Measurements from ENCODE around the gene CST3.

CST3 gene

GRCh38 chr20:23606652-23607049 is 31.1 kb downstream of the CST3 start (continued):
- no peak for TF ChIP-seq ZNF133 (tag by site-specific recombination; IDR thresholded peaks at IDR 0.05)

GRCh38 chr20:23605867-23606651 is 31.7 kb downstream of the CST3 start, which contains the start of gene CST9:
Gene CST9 (minus strand): TSS chr20:23605917. CDS start chr20:23605864, 53 bp downstream.
- no peak within 1 kb of the TSS for H3K4me3 ChIP-seq (ENCODE audit: low read depth, low read length)
- no peak for TF ChIP-seq MYNN (tag by site-specific recombination; IDR thresholded peaks at IDR 0.05; ENCODE audit: borderline replicate concordance)
- TF ChIP-seq, protein P1, sequence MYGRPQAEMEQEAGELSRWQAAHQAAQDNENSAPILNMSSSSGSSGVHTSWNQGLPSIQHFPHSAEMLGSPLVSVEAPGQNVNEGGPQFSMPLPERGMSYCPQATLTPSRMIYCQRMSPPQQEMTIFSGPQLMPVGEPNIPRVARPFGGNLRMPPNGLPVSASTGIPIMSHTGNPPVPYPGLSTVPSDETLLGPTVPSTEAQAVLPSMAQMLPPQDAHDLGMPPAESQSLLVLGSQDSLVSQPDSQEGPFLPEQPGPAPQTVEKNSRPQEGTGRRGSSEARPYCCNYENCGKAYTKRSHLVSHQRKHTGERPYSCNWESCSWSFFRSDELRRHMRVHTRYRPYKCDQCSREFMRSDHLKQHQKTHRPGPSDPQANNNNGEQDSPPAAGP (tag by site-specific recombination; IDR thresholded peaks at IDR 0.05), result no peak
- TF ChIP-seq ZNF266 (tag by site-specific recombination; IDR thresholded peaks at IDR 0.05; ENCODE audit: low read depth), result no peak
- no peak for TF ChIP-seq ZNF341 (tag by site-specific recombination; IDR thresholded peaks at IDR 0.05; ENCODE audit: low read depth)
- TF ChIP-seq ZNF169 (tag by site-specific recombination; IDR thresholded peaks at IDR 0.05), result no peak
- no peak for TF ChIP-seq ZNF366 (tag by site-specific recombination; conservative IDR thresholded peaks at IDR 0.05)
- TF ChIP-seq ZNF792 (tag by site-specific recombination; IDR thresholded peaks at IDR 0.05), result no peak
- TF ChIP-seq, protein P2, sequence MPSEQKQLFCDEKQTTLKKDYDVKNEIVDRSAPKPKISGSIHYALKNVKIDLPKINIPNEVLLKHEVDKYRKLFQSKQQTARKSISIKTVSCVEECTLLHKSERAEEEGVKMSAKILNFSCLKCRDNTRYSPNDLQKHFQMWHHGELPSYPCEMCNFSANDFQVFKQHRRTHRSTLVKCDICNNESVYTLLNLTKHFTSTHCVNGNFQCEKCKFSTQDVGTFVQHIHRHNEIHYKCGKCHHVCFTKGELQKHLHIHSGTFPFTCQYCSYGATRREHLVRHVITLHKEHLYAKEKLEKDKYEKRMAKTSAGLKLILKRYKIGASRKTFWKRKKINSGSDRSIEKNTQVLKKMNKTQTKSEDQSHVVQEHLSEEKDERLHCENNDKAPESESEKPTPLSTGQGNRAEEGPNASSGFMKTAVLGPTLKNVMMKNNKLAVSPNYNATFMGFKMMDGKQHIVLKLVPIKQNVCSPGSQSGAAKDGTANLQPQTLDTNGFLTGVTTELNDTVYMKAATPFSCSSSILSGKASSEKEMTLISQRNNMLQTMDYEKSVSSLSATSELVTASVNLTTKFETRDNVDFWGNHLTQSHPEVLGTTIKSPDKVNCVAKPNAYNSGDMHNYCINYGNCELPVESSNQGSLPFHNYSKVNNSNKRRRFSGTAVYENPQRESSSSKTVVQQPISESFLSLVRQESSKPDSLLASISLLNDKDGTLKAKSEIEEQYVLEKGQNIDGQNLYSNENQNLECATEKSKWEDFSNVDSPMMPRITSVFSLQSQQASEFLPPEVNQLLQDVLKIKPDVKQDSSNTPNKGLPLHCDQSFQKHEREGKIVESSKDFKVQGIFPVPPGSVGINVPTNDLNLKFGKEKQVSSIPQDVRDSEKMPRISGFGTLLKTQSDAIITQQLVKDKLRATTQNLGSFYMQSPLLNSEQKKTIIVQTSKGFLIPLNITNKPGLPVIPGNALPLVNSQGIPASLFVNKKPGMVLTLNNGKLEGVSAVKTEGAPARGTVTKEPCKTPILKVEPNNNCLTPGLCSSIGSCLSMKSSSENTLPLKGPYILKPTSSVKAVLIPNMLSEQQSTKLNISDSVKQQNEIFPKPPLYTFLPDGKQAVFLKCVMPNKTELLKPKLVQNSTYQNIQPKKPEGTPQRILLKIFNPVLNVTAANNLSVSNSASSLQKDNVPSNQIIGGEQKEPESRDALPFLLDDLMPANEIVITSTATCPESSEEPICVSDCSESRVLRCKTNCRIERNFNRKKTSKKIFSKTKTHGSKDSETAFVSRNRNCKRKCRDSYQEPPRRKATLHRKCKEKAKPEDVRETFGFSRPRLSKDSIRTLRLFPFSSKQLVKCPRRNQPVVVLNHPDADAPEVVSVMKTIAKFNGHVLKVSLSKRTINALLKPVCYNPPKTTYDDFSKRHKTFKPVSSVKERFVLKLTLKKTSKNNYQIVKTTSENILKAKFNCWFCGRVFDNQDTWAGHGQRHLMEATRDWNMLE (tag by site-specific recombination; conservative IDR thresholded peaks at IDR 0.05; ENCODE audit: low read depth), result no peak
- TF ChIP-seq, protein P3, sequence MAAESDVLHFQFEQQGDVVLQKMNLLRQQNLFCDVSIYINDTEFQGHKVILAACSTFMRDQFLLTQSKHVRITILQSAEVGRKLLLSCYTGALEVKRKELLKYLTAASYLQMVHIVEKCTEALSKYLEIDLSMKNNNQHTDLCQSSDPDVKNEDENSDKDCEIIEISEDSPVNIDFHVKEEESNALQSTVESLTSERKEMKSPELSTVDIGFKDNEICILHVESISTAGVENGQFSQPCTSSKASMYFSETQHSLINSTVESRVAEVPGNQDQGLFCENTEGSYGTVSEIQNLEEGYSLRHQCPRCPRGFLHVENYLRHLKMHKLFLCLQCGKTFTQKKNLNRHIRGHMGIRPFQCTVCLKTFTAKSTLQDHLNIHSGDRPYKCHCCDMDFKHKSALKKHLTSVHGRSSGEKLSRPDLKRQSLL (tag by site-specific recombination; IDR thresholded peaks at IDR 0.05), result no peak
- TF ChIP-seq ZNF37A (tag by site-specific recombination; IDR thresholded peaks at IDR 0.05), result no peak
- TF ChIP-seq GLI4 (tag by site-specific recombination; IDR thresholded peaks at IDR 0.05), result no peak
- no peak for TF ChIP-seq ZNF404 (tag by site-specific recombination; IDR thresholded peaks at IDR 0.05)
- TF ChIP-seq ZNF132 (tag by site-specific recombination; IDR thresholded peaks at IDR 0.05; ENCODE audit: borderline replicate concordance), result no peak
- no peak for TF ChIP-seq FEZF1 (tag by site-specific recombination; IDR thresholded peaks at IDR 0.05)
- TF ChIP-seq BCL11A (tag by site-specific recombination; IDR thresholded peaks at IDR 0.05; ENCODE audit: low read depth), result no peak
- no peak for TF ChIP-seq ZNF274 (IDR thresholded peaks at IDR 0.05; ENCODE audit: low read length)
- no peak for TF ChIP-seq ZNF274 (tag by site-specific recombination; IDR thresholded peaks at IDR 0.05; ENCODE audit: borderline replicate concordance)
- no peak for TF ChIP-seq ZBTB44 (tag by site-specific recombination; IDR thresholded peaks at IDR 0.05)
- H3K9me3 ChIP-seq (ENCODE audit: control insufficient read depth, insufficient read depth, low read depth, low read length), result no peaks in the 10 kb centered on the region
- no peak within 1 kb of the TSS for H3K27ac ChIP-seq (ENCODE audit: extremely low read depth, low read depth, low read length)
- POLR2A ChIA-PET, result no interaction called here
- no peaks in the 10 kb centered on the region for H3K4me1 ChIP-seq (ENCODE audit: control insufficient read depth, insufficient read depth, low read length)
- CTCF ChIA-PET, result interaction anchor here (0.6 to 9.3 kb wide), 16 partner anchors 10 to 265 kb away, joined by 3 to 84 read pairs (median 4); partner anchors contain the start of genes CST11 and CSTL1
- H3K36me3 ChIP-seq (ENCODE audit: control insufficient read depth in 2 of 2, insufficient read depth in 1 of 2, low read length in 2 of 2), result no peaks in the 10 kb centered on the region
